ENCODE measurements around the gene ERF.
"Not testable (repeated sequence)": the region's sequence is repeated elsewhere in the genome, so short reads cannot be mapped to it uniquely, and the experiment has no call there.

The ERF gene

GRCh38 chr19:42275103-42275502, 20.2 kb upstream of the ERF start:
- DNase-seq (ENCODE audit: low spot score) = no peak

GRCh38 chr19:42274065-42274682, 19.2 kb upstream of the ERF start:
- DNase-seq (ENCODE audit: low spot score) = no peak

- DNase-seq (ENCODE audit: low spot score) = no peak
These were observed 18.6 kb upstream of the ERF start for GRCh38 chr19:42273407-42274064.

GRCh38 chr19:42272989-42273406, 18.1 kb upstream of the ERF start:
- DNase-seq (ENCODE audit: low spot score) = no peak

GRCh38 chr19:42272535-42272897, 17.6 kb upstream of the ERF start:
- DNase-seq (ENCODE audit: low spot score) = no peak

- no peak for DNase-seq (ENCODE audit: low spot score)
These were observed 17.1 kb upstream of the ERF start for GRCh38 chr19:42271861-42272534.

- no peak for DNase-seq (ENCODE audit: low spot score)
These were observed 16.1 kb upstream of the ERF start for GRCh38 chr19:42271045-42271419.

GRCh38 chr19:42270346-42271044, 15.6 kb upstream of the ERF start:
- no peak for DNase-seq (ENCODE audit: low spot score)

- no peak for DNase-seq (ENCODE audit: low spot score)
These were observed 14.8 kb upstream of the ERF start for GRCh38 chr19:42269478-42270345.

GRCh38 chr19:42268704-42269477, 14.0 kb upstream of the ERF start, which contains the start of gene CIC:
TSS of gene CIC (plus strand) at chr19:42269252. CDS start at chr19:42271784, 2,532 bp downstream.
- DNase-seq (ENCODE audit: low spot score) = peak; percentile 100

GRCh38 chr19:42268142-42268703, 13.3 kb upstream of the ERF start:
- peak; percentile 99 for DNase-seq (ENCODE audit: low spot score)

GRCh38 chr19:42267644-42268141, 12.8 kb upstream of the ERF start:
- DNase-seq (ENCODE audit: low spot score) = no peak

- not testable (repeated sequence) for DNase-seq (ENCODE audit: low spot score)
These were observed 12.1 kb upstream of the ERF start for GRCh38 chr19:42266928-42267603.

GRCh38 chr19:42266105-42266504, 11.2 kb upstream of the ERF start:
- not testable (repeated sequence) for DNase-seq (ENCODE audit: low spot score)

GRCh38 chr19:42261763-42262162, 6.8 kb upstream of the ERF start:
- no peak for DNase-seq (ENCODE audit: low spot score)

- DNase-seq (ENCODE audit: low spot score) = not testable (repeated sequence)
These were observed 2.9 kb upstream of the ERF start for GRCh38 chr19:42257842-42258241.

GRCh38 chr19:42255766-42256745, 1.1 kb upstream of the ERF start:
- peak; percentile 70 for DNase-seq (ENCODE audit: low spot score)

- DNase-seq (ENCODE audit: low spot score) = peak; percentile 88
These were observed 659 bp downstream of the ERF start for GRCh38 chr19:42254089-42254849.

Data from putamen (tissue), 1 donor.